Kidney (tissue), 14 donors: Measurements from ENCODE around the gene DLEU7. TPM values are rescaled to one million over a fixed set of nuclear protein-coding genes. Genes with fewer than 3 reads are reported as not detected.

ENCODE experiments used
- DNase-seq, 5 donors: peaks; one replicate each; pipeline ENCODE4 v3.0.0-alpha.2; 2013 to 2020
- FAIRE-seq: peaks from 2 replicates; lab custom pipeline; 2012; peaks lifted over from hg19 to GRCh38; lab: Jason Lieb, UNC
- H3K27ac ChIP-seq, 2 donors: one replicate each; pipeline ENCODE4 v1.7.0; 2013; ENCODE audit warnings: low read depth in 2 of 2, low read length in 2 of 2, inconsistent platforms in 1 of 2
- H3K27me3 ChIP-seq: one replicate; pipeline ENCODE4 v1.7.1; 2013; ENCODE audit warnings: low read length, inconsistent platforms; ENCODE audit not compliant: control insufficient read depth, insufficient read depth
- H3K36me3 ChIP-seq, 3 donors: one replicate each; pipeline versions ENCODE4 v1.7.0 to v1.7.1; 2013; ENCODE audit warnings: low read length in 3 of 3, control low read depth in 1 of 3, inconsistent platforms in 1 of 3; ENCODE audit not compliant: insufficient read depth in 3 of 3, control insufficient read depth in 2 of 3
- H3K4me1 ChIP-seq, 3 donors: one replicate each; pipeline versions ENCODE4 v1.7.0 to v1.7.1; 2013; ENCODE audit warnings: low read length in 3 of 3, inconsistent platforms in 1 of 3, low read depth in 1 of 3; ENCODE audit not compliant: control insufficient read depth in 2 of 3, insufficient read depth in 2 of 3
- H3K4me3 ChIP-seq, 3 donors: one replicate each; pipeline versions ENCODE4 v1.7.0 to v1.8.1; 2013; ENCODE audit warnings: low read length in 3 of 3, control low read depth in 1 of 3, inconsistent platforms in 1 of 3
- H3K9ac ChIP-seq, 3 donors: one replicate each; pipeline versions ENCODE4 v1.7.0 to v1.7.1; 2013; ENCODE audit warnings: low read length in 3 of 3, control low read depth in 1 of 3, inconsistent platforms in 1 of 3
- H3K9me3 ChIP-seq, 3 donors: one replicate each; pipeline versions ENCODE4 v1.7.0 to v1.7.1; 2013; ENCODE audit warnings: low read length in 3 of 3, control low read depth in 1 of 3, inconsistent platforms in 1 of 3; ENCODE audit not compliant: control insufficient read depth in 2 of 3, insufficient read depth in 1 of 3
- intact Hi-C: fragments of 100-400 bp; cut with DNase I; formaldehyde crosslinking; loops from one replicate; pipeline ENCODE4 v1.11.1; 2022
- polyA plus RNA-seq: library from polyadenylated mRNA; stranded (reverse); fragments of 350-450 nt; fragmentation: Illumina TruSeq; extraction: RNeasy Lipid Tissue Mini Kit (QIAGEN cat#74804); gene quantifications from one replicate; pipeline ENCODE4 v1.2.3, GENCODE V29; 2014; ENCODE audit warnings: low read depth, low replicate concordance; ENCODE audit not compliant: insufficient read depth
- total RNA-seq: library from RNA; stranded (reverse); fragmentation: NEBNext Ultra II Directional; extraction: Animal tissue kit (Norgen Biotek cat#: 25700); gene quantifications from one replicate; pipeline ENCODE4 v1.2.1, GENCODE V29; 2021
- TF ChIP-seq, protein P1 (sequence below): IDR thresholded peaks from 3 replicates; pipeline ENCODE4 v1.5.1; 2012; ENCODE audit warnings: mild to moderate bottlenecking, moderate library complexity, borderline replicate concordance; ENCODE audit not compliant: insufficient read depth; ENCODE audit errors: extremely low read depth
- donor health status: control.
- donor health status: control.
- donor health status: control.
- donor health status: control.
- donor health status: control.
- donor health status: DM: yes; HTN: yes; CAD: no.
- donor health status: Normal renal cell carcinoma (clear cell type).

DLEU7 gene
- total and polyA plus RNA-seq, 2 donors from 2014 or later, result 0.28 to 0.75 TPM

DNA sequence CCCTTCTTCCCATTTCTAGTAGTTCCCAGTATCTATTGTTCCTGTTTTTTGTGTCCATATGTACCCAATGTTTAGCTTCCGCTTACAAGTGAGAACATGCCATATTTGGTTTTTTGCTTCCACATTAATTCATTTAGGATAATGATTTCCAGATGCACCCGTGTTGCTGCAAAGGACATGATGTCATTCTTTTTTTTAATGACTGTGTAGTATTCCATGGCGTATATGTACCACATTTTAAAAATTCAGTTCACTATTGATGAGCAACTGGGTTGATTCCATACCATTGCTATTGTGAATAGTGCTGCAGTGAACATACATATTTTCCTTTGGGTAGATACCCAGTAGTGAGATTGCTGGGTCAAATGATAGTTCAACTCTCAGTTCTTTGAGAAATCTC lies 50.5 kb downstream of the DLEU7 start:
- no peak overlapping the region for H3K9ac ChIP-seq
- DNase-seq (no peak), FAIRE-seq (no peak)
- H3K36me3 ChIP-seq, result no peaks in the 10 kb centered on the region
- no peaks in the 10 kb centered on the region for H3K27me3 ChIP-seq
- TF ChIP-seq, protein P1, sequence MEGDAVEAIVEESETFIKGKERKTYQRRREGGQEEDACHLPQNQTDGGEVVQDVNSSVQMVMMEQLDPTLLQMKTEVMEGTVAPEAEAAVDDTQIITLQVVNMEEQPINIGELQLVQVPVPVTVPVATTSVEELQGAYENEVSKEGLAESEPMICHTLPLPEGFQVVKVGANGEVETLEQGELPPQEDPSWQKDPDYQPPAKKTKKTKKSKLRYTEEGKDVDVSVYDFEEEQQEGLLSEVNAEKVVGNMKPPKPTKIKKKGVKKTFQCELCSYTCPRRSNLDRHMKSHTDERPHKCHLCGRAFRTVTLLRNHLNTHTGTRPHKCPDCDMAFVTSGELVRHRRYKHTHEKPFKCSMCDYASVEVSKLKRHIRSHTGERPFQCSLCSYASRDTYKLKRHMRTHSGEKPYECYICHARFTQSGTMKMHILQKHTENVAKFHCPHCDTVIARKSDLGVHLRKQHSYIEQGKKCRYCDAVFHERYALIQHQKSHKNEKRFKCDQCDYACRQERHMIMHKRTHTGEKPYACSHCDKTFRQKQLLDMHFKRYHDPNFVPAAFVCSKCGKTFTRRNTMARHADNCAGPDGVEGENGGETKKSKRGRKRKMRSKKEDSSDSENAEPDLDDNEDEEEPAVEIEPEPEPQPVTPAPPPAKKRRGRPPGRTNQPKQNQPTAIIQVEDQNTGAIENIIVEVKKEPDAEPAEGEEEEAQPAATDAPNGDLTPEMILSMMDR, result no peak
- H3K27ac ChIP-seq, result no peak overlapping the region
- intact Hi-C loops, result no loop called here
- no peaks in the 10 kb centered on the region for H3K9me3 ChIP-seq
- H3K4me3 ChIP-seq, result no peak overlapping the region
- H3K4me1 ChIP-seq, result no peaks in the 10 kb centered on the region

DNA sequence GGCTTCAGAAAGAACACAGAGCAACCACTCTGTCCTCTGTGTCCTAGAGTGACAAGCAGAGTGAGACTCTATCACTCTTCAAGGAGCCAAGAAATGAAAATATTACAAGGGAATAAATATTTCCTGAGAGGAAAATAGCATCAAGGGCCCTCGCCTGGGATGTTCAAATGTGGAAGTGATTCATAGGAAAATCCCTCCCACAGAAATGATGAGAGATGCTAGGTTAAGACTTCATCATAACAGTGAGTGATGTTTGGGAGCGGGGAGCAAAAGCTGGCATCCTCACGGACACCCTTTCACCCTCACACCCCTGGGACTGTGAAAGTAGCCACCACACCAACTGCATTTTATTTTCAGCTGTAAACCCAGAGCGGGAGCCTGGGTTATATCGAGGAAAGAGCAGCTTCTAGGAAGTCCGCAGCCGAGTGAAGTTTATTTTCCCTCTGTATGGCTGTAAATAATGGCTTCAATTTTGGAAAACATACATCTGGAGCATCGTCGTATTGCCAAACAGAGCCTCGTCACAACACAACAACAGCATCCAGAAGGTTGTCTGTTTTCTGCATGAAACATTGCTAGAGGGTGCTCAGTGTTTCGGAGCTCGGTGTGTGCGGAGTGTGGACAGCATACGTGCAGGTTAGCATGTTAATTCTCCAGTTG lies 54.8 kb downstream of the DLEU7 start:
- FAIRE-seq (no peak), DNase-seq (peak in 2 of 5 donors; percentile 22 to 68)
- no peaks in the 10 kb centered on the region for H3K36me3 ChIP-seq
- H3K9ac ChIP-seq, result no peak overlapping the region
- H3K27ac ChIP-seq, result no peak overlapping the region
- TF ChIP-seq, protein P1, result no peak
- intact Hi-C loops, result no loop called here
- H3K27me3 ChIP-seq, result no peaks in the 10 kb centered on the region
- H3K4me3 ChIP-seq, result no peak overlapping the region
- H3K4me1 ChIP-seq, result no peaks in the 10 kb centered on the region
- no peaks in the 10 kb centered on the region for H3K9me3 ChIP-seq

DNA sequence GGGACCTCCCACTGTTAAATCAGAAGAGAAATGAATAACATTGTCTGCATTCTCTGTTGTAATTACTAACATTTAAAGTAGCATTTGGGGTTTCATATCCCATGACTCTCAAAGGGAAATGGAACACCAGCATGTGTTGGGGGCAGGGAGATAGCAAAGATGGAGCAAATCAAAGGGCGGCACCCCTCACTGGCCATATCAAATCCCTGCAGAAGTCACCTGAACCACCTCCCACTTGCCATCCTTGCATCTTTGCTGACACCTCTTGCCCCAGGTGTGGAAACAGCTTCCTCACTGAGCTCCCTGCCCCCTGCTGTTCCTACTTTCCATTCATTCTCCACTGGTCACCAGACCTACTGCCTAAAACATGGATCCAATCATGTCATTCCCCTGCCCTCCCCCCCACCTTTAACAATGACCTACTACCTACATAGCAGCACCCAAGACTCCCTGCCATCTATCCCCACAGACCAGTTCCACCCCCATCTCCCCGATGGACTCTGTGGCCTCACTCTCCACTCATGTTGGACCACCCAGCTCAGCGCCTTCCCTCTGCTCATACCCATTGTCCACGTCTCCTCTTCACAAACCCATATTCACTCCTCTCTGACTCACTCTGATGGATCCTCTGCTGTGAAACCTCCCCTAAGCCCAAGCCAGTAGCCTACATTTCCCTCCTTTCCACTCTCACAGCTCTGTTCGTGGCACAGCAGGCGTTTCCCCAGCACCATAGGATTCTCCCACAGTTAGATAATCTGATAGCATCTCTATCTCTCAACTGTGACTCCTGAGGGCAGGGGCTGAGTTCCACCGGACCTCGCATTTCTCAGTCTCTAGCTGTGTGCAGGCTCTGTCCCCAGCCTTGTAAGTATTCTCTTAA lies 55.9 kb downstream of the DLEU7 start:
- Histone ChIP-seq H3K27me3 (no peaks in the 10 kb centered on the region), H3K4me1 (no peaks in the 10 kb centered on the region), H3K9me3 (no peaks in the 10 kb centered on the region), H3K4me3 (no peak overlapping the region), H3K27ac (no peak overlapping the region), H3K36me3 (no peaks in the 10 kb centered on the region), H3K9ac (no peak overlapping the region)
- TF ChIP-seq, protein P1, result no peak
- no peak for FAIRE-seq
- DNase-seq, result no peak
- intact Hi-C loops, result no loop called here
